Mesenchymal stem cell (in vitro differentiated cells and primary cell): ENCODE data around the gene NCS1.

ENCODE experiments used
- DNase-seq: peaks from one replicate; pipeline ENCODE4 v3.0.0-alpha.2; 2013
- H2AFZ ChIP-seq: one replicate; pipeline ENCODE4 v1.6.1; 2013; ENCODE audit warnings: low read depth, mild to moderate bottlenecking, control low read depth, inconsistent platforms, low read length, moderate library complexity
- H2AK5ac ChIP-seq: 2 replicates; pipeline ENCODE4 v1.6.1; 2013; ENCODE audit warnings: low read length, moderate library complexity, mild to moderate bottlenecking, inconsistent platforms; ENCODE audit not compliant: severe bottlenecking
- H2BK120ac ChIP-seq: one replicate; pipeline ENCODE4 v1.6.1; 2013; ENCODE audit warnings: low read depth, mild to moderate bottlenecking, inconsistent platforms, low read length, moderate library complexity
- H2BK12ac ChIP-seq, 2 experiments: one replicate each; pipeline ENCODE4 v1.6.1; 2013; ENCODE audit warnings: inconsistent platforms in 2 of 2, low read length in 2 of 2, mild to moderate bottlenecking in 2 of 2, moderate library complexity in 2 of 2, control low read depth in 1 of 2
- H2BK15ac ChIP-seq: one replicate; pipeline ENCODE4 v1.6.1; 2013; ENCODE audit warnings: mild to moderate bottlenecking, low read depth, inconsistent platforms; ENCODE audit not compliant: poor library complexity, severe bottlenecking
- H2BK5ac ChIP-seq: 2 replicates; pipeline ENCODE4 v1.6.1; 2013; ENCODE audit warnings: low read depth, mild to moderate bottlenecking, low read length, control low read depth, inconsistent platforms; ENCODE audit not compliant: poor library complexity, severe bottlenecking
- H3K14ac ChIP-seq, 2 experiments: one replicate each; pipeline ENCODE4 v1.6.1; 2013; ENCODE audit warnings: inconsistent platforms in 2 of 2, low read length in 2 of 2, control low read depth in 1 of 2, mild to moderate bottlenecking in 1 of 2, moderate library complexity in 1 of 2
- H3K18ac ChIP-seq, 2 experiments: one replicate each; pipeline ENCODE4 v1.6.1; 2013; ENCODE audit warnings: inconsistent platforms in 2 of 2, low read length in 2 of 2, control low read depth in 1 of 2, low read depth in 1 of 2, mild to moderate bottlenecking in 1 of 2
- H3K23ac ChIP-seq, 2 experiments: one replicate each; pipeline ENCODE4 v1.6.1; 2013; ENCODE audit warnings: inconsistent platforms in 2 of 2, low read length in 2 of 2, mild to moderate bottlenecking in 2 of 2, moderate library complexity in 2 of 2, control low read depth in 1 of 2
- H3K27ac ChIP-seq: 2 replicates; pipeline ENCODE4 v1.5.1; 2013; ENCODE audit warnings: mild to moderate bottlenecking, moderate library complexity, low read length, control low read depth, inconsistent platforms; ENCODE audit not compliant: poor library complexity, severe bottlenecking
- H3K27me3 ChIP-seq, 2 experiments: 2 replicates each; pipeline versions ENCODE4 v1.6.1 to v1.7.0; 2013; ENCODE audit warnings: low read length in 2 of 2, mild to moderate bottlenecking in 2 of 2, moderate library complexity in 2 of 2, control low read depth in 1 of 2, inconsistent platforms in 1 of 2; ENCODE audit not compliant: control insufficient read depth in 1 of 2, insufficient read depth in 1 of 2
- H3K36me3 ChIP-seq, 2 experiments: 2 replicates each; pipeline versions ENCODE4 v1.6.1 to v1.7.0; 2013; ENCODE audit warnings: low read length in 2 of 2, control low read depth in 1 of 2, inconsistent platforms in 1 of 2, low read depth in 1 of 2, mild to moderate bottlenecking in 1 of 2; ENCODE audit not compliant: insufficient read depth in 2 of 2, control insufficient read depth in 1 of 2
- H3K4ac ChIP-seq, 2 experiments: one replicate each; pipeline ENCODE4 v1.6.1; 2013; ENCODE audit warnings: inconsistent platforms in 2 of 2, low read length in 2 of 2, mild to moderate bottlenecking in 2 of 2, moderate library complexity in 2 of 2, control low read depth in 1 of 2, low read depth in 1 of 2
- H3K4me1 ChIP-seq: 2 replicates; pipeline ENCODE4 v1.6.1; 2013; ENCODE audit warnings: low read depth, low read length, control low read depth; ENCODE audit not compliant: control insufficient read depth, insufficient read depth
- H3K4me2 ChIP-seq: 2 replicates; pipeline ENCODE4 v1.6.1; 2013; ENCODE audit warnings: low read length, mild to moderate bottlenecking, inconsistent platforms; ENCODE audit not compliant: poor library complexity, severe bottlenecking
- H3K4me3 ChIP-seq, 2 experiments: 2 replicates each; pipeline versions ENCODE4 v1.5.1 to v1.7.0; 2013; ENCODE audit warnings: low read length in 2 of 2, mild to moderate bottlenecking in 2 of 2, control low read depth in 1 of 2, low read depth in 1 of 2; ENCODE audit not compliant: insufficient read depth in 1 of 2
- H3K79me1 ChIP-seq: replicated peaks from 2 replicates; pipeline ENCODE4 v1.6.1; 2013; ENCODE audit warnings: mild to moderate bottlenecking, control low read depth, low read length, inconsistent platforms; ENCODE audit not compliant: poor library complexity, severe bottlenecking
- H3K9ac ChIP-seq: 2 replicates; pipeline ENCODE4 v1.7.0; 2013; ENCODE audit warnings: mild to moderate bottlenecking, low read length, moderate library complexity
- H3K9me3 ChIP-seq: 2 replicates; pipeline ENCODE4 v1.7.0; 2013; ENCODE audit warnings: mild to moderate bottlenecking, low read length; ENCODE audit not compliant: control insufficient read depth
- H4K8ac ChIP-seq: one replicate; pipeline ENCODE4 v1.6.1; 2013; ENCODE audit warnings: inconsistent platforms, mild to moderate bottlenecking, low read length, moderate library complexity
- H4K91ac ChIP-seq: one replicate; pipeline ENCODE4 v1.6.1; 2013; ENCODE audit warnings: mild to moderate bottlenecking, low read length, inconsistent platforms
- WGBS: methylation state at CpG from one replicate; pipeline ENCODE4 v1.1.7; 2013; ENCODE audit warnings: mixed read lengths; 5-methylcytosine and 5-hydroxymethylcytosine counted together

NCS1 gene

GRCh38 chr9:130236436-130236985 is 64.3 kb downstream of the NCS1 start:
- Histone ChIP-seq H2BK5ac (no peak overlapping the region), H4K8ac (no peak overlapping the region), H3K9ac (no peak overlapping the region), H3K14ac (no peak overlapping the region), H2AK5ac (peak overlapping the region; percentile 35), H3K4me3 (no peak overlapping the region), H3K27me3 (no peaks in the 10 kb centered on the region), H3K18ac (peak overlapping the region; percentile 3 to 56), H3K23ac (no peak overlapping the region), H2BK12ac (peak overlapping the region in 1 of 2 experiments; percentile 7), H3K36me3 (peaks cover 28 to 45% of the 10 kb centered on the region in 2 experiments), H3K4ac (peak overlapping the region in 1 of 2 experiments; percentile 6), H2AFZ (no peak overlapping the region), H3K9me3 (no peaks in the 10 kb centered on the region), H3K27ac (no peak overlapping the region), H2BK15ac (no peak overlapping the region), H2BK120ac (no peak overlapping the region), H3K4me1 (peaks cover 39% of the 10 kb centered on the region), H4K91ac (no peak overlapping the region), H3K4me2 (no peak overlapping the region), H3K79me1 (peaks cover 15% of the 10 kb centered on the region)
- DNase-seq, result peak; percentile 16
- 74% methylated on average over 8 of the region's 10 CpGs for WGBS

DNA sequence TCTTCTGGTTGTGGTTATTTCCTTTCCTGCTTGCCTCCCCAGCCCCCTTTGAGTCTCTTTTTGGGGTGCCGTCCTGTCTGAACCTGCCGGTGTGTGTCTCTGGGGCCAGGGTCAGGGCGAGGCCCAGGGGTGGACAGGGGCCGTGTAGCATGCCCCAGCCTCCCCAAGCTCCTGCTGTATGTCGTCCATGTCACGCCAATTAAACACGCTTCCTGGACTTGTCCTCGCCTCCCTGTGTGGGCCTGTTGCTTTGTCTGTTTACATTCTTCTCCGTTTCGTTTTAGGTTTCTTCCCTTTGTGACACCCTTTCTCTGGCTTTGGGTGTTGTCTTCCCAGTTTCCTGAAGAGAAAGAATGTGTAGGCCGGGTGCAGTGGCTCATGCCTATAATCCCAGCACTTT is 64.9 kb downstream of the NCS1 start:
- Histone ChIP-seq H2AFZ (no peak overlapping the region), H3K18ac (peak overlapping the region in 1 of 2 experiments; percentile 3), H3K36me3 (peaks cover 25 to 42% of the 10 kb centered on the region in 2 experiments), H3K14ac (no peak overlapping the region), H3K27ac (no peak overlapping the region), H3K23ac (no peak overlapping the region), H2BK12ac (no peak overlapping the region), H3K27me3 (no peaks in the 10 kb centered on the region), H3K9ac (no peak overlapping the region), H4K91ac (peak overlapping the region; percentile 43), H3K9me3 (no peaks in the 10 kb centered on the region), H2BK120ac (no peak overlapping the region), H3K4ac (no peak overlapping the region), H3K79me1 (peaks cover 15% of the 10 kb centered on the region), H2AK5ac (no peak overlapping the region), H3K4me1 (peaks cover 39% of the 10 kb centered on the region), H4K8ac (peak overlapping the region; percentile 27), H3K4me3 (no peak overlapping the region), H3K4me2 (no peak overlapping the region), H2BK15ac (no peak overlapping the region), H2BK5ac (no peak overlapping the region)
- peak; percentile 64 for DNase-seq
- WGBS, result 53% methylated on average over 11 of the region's 11 CpGs

- H3K18ac ChIP-seq, result no peak overlapping the region
- H2BK120ac ChIP-seq, result no peak overlapping the region
- H3K9ac ChIP-seq, result no peak overlapping the region
- no peak overlapping the region for H3K23ac ChIP-seq
- H3K27ac ChIP-seq, result no peak overlapping the region
- no peaks in the 10 kb centered on the region for H3K27me3 ChIP-seq
- WGBS, result 93% methylated on average over 17 of the region's 17 CpGs
- peaks cover 18 to 36% of the 10 kb centered on the region in 2 experiments for H3K36me3 ChIP-seq
- H3K9me3 ChIP-seq, result no peaks in the 10 kb centered on the region
- H3K4me3 ChIP-seq, result no peak overlapping the region
- H2BK12ac ChIP-seq, result no peak overlapping the region
- peaks cover 15% of the 10 kb centered on the region for H3K79me1 ChIP-seq
- H3K4me2 ChIP-seq, result no peak overlapping the region
- H2BK5ac ChIP-seq, result no peak overlapping the region
- peaks cover 41% of the 10 kb centered on the region for H3K4me1 ChIP-seq
- H2AFZ ChIP-seq, result no peak overlapping the region
- no peak overlapping the region for H3K4ac ChIP-seq
- H4K8ac ChIP-seq, result no peak overlapping the region
- DNase-seq, result peak; percentile 6
- no peak overlapping the region for H2AK5ac ChIP-seq
- H3K14ac ChIP-seq, result no peak overlapping the region
- no peak overlapping the region for H4K91ac ChIP-seq
- H2BK15ac ChIP-seq, result no peak overlapping the region
Measured at GRCh38 chr9:130237763-130238524, 65.7 kb downstream of the NCS1 start.

- WGBS, result 100% methylated on average over 3 of the region's 3 CpGs
- H4K91ac ChIP-seq, result no peak overlapping the region
- no peak for DNase-seq
Measured at GRCh38 chr9:130239363-130239695, 67.1 kb downstream of the NCS1 start.

More at GRCh38 chr9:130239363-130239695, 67.1 kb downstream of the NCS1 start:
- Histone ChIP-seq H3K36me3 (peaks cover 5 to 22% of the 10 kb centered on the region in 2 experiments), H3K79me1 (peaks cover 13% of the 10 kb centered on the region), H3K4me2 (no peak overlapping the region), H3K4ac (no peak overlapping the region), H2BK15ac (no peak overlapping the region), H2BK120ac (no peak overlapping the region), H3K9me3 (no peaks in the 10 kb centered on the region), H3K27me3 (peaks cover 0 to 5% of the 10 kb centered on the region in 2 experiments), H3K18ac (no peak overlapping the region), H3K14ac (no peak overlapping the region), H2BK5ac (no peak overlapping the region), H2BK12ac (no peak overlapping the region), H4K8ac (no peak overlapping the region), H3K4me1 (peaks cover 45% of the 10 kb centered on the region), H2AFZ (no peak overlapping the region), H2AK5ac (no peak overlapping the region), H3K23ac (no peak overlapping the region), H3K9ac (no peak overlapping the region), H3K4me3 (no peak overlapping the region), H3K27ac (no peak overlapping the region)
